IMR-90 (cell line): ENCODE results near the gene HSD17B14. TPM values are rescaled to one million over a fixed set of nuclear protein-coding genes. Genes with fewer than 3 reads are reported as not detected.

Experiments used
- ATAC-seq: fragments of 200-7000 bp; cut with Tn5 transposase; 2 replicates; pipeline ENCODE4 v1.9.1; 2020; ENCODE audit warnings: low read depth, mild to moderate bottlenecking, moderate library complexity
- BruUV-seq: library from RNA; stranded (reverse); fragments of 400-500 nt; replicated peaks from 2 replicates; lab custom pipeline; 2021; lab: Mats Ljungman, UMichigan
- CTCF ChIA-PET: fragments of 300-600 bp; formaldehyde crosslinking; extraction: SDS; loops from one replicate; lab custom pipeline; 2021; ENCODE audit warnings: antibody characterized with exemption; lab: Yijun Ruan, JAX
- POLR2A ChIA-PET: fragments of 300-600 bp; sonication (Branson Sonifier 250); formaldehyde crosslinking; loops from one replicate; lab custom pipeline; 2022; ENCODE audit warnings: antibody characterized with exemption; ENCODE audit not compliant: unreplicated experiment; lab: Charles Lee
- DNase-seq: peaks from one replicate; pipeline ENCODE4 v3.0.0; 2013
- H2AFZ ChIP-seq: replicated peaks from 2 replicates; pipeline ENCODE3; 2013; ENCODE audit warnings: low read length, mild to moderate bottlenecking; ENCODE audit not compliant: poor library complexity
- H2AK5ac ChIP-seq: 2 replicates; pipeline ENCODE4 v1.6.1; 2013; ENCODE audit warnings: low read depth, low read length, inconsistent platforms
- H2AK9ac ChIP-seq: replicated peaks from 2 replicates; pipeline ENCODE3; 2013; ENCODE audit warnings: mild to moderate bottlenecking, low read depth, low read length, moderate library complexity; ENCODE audit not compliant: poor library complexity
- H2BK120ac ChIP-seq: 2 replicates; pipeline ENCODE4 v1.6.1; 2013; ENCODE audit warnings: low read depth, low read length, inconsistent platforms
- H2BK15ac ChIP-seq: 3 replicates; pipeline ENCODE4 v1.6.1; 2013; ENCODE audit warnings: low read depth, low read length, inconsistent platforms
- H2BK20ac ChIP-seq: 2 replicates; pipeline ENCODE4 v1.6.1; 2013; ENCODE audit warnings: low read depth, mild to moderate bottlenecking, inconsistent platforms, low read length, moderate library complexity
- H2BK5ac ChIP-seq: 2 replicates; pipeline ENCODE4 v1.6.1; 2013; ENCODE audit warnings: mild to moderate bottlenecking, low read depth, low read length, inconsistent platforms; ENCODE audit not compliant: poor library complexity, severe bottlenecking
- H3K14ac ChIP-seq: replicated peaks from 2 replicates; pipeline ENCODE4 v1.6.1; 2013; ENCODE audit warnings: low read depth, low read length, inconsistent platforms
- H3K18ac ChIP-seq: 2 replicates; pipeline ENCODE4 v1.6.1; 2013; ENCODE audit warnings: low read depth, low read length, control low read depth
- H3K23ac ChIP-seq: 2 replicates; pipeline ENCODE4 v1.6.1; 2013; ENCODE audit warnings: low read depth, low read length, inconsistent platforms
- H3K27ac ChIP-seq: 2 replicates; pipeline ENCODE4 v1.5.1; 2013; ENCODE audit warnings: mild to moderate bottlenecking, control low read depth, low read length; ENCODE audit not compliant: insufficient read depth
- H3K27me3 ChIP-seq: 2 replicates; pipeline ENCODE4 v1.6.1; 2013; ENCODE audit warnings: low read length; ENCODE audit not compliant: control insufficient read depth, insufficient read depth
- H3K36me3 ChIP-seq: 2 replicates; pipeline ENCODE4 v1.6.1; 2013; ENCODE audit warnings: low read length, mixed read lengths; ENCODE audit not compliant: control insufficient read depth, insufficient read depth
- H3K4ac ChIP-seq: 2 replicates; pipeline ENCODE4 v1.6.1; 2013; ENCODE audit warnings: low read depth, low read length, inconsistent platforms
- H3K4me1 ChIP-seq: 2 replicates; pipeline ENCODE4 v1.6.1; 2013; ENCODE audit warnings: low read length, mixed read lengths; ENCODE audit not compliant: control insufficient read depth, insufficient read depth
- H3K4me2 ChIP-seq: 2 replicates; pipeline ENCODE4 v1.6.1; 2013; ENCODE audit warnings: low read depth, mild to moderate bottlenecking, control low read depth, low read length, moderate library complexity
- H3K4me3 ChIP-seq: 2 replicates; pipeline ENCODE4 v1.5.1; 2013; ENCODE audit warnings: low read depth, mild to moderate bottlenecking, control low read depth, low read length, moderate library complexity; ENCODE audit not compliant: insufficient read depth
- H3K56ac ChIP-seq: 2 replicates; pipeline ENCODE4 v1.6.1; 2013; ENCODE audit warnings: low read length, inconsistent platforms; ENCODE audit not compliant: insufficient read depth; ENCODE audit errors: extremely low read depth
- H3K79me1 ChIP-seq, 2 experiments: 2 replicates each; pipeline ENCODE4 v1.6.1; 2013; ENCODE audit warnings: low read length in 2 of 2, inconsistent platforms in 1 of 2, low read depth in 1 of 2
- H3K9ac ChIP-seq: 2 replicates; pipeline ENCODE4 v1.6.1; 2013; ENCODE audit warnings: low read depth, low read length, control low read depth
- H3K9me1 ChIP-seq: 2 replicates; pipeline ENCODE4 v1.6.1; 2013; ENCODE audit warnings: low read length, inconsistent platforms; ENCODE audit not compliant: insufficient read depth
- H3K9me3 ChIP-seq: 2 replicates; pipeline ENCODE4 v1.6.1; 2013; ENCODE audit warnings: low read length; ENCODE audit not compliant: control insufficient read depth, insufficient read depth
- H4K20me1 ChIP-seq: 2 replicates; pipeline ENCODE4 v1.6.1; 2013; ENCODE audit warnings: low read length, inconsistent platforms; ENCODE audit not compliant: insufficient read depth
- H4K5ac ChIP-seq: 2 replicates; pipeline ENCODE4 v1.6.1; 2013; ENCODE audit warnings: mild to moderate bottlenecking, low read depth, low read length, control low read depth
- H4K8ac ChIP-seq, 2 experiments: 2 replicates each; pipeline ENCODE4 v1.6.1; 2013; ENCODE audit warnings: low read depth in 2 of 2, low read length in 2 of 2, control low read depth in 1 of 2, inconsistent platforms in 1 of 2
- H4K91ac ChIP-seq: 2 replicates; pipeline ENCODE4 v1.6.1; 2013; ENCODE audit warnings: low read depth, low read length, inconsistent platforms; ENCODE audit not compliant: insufficient read depth
- BHLHE40 ChIP-seq: fragments of 150-350 bp; IDR thresholded peaks from 2 replicates; pipeline ENCODE4 v1.6.1; 2016; ENCODE audit warnings: mild to moderate bottlenecking, low read depth, low read length
- CEBPB ChIP-seq: IDR thresholded peaks from 2 replicates; pipeline ENCODE4 v1.6.1; 2012; ENCODE audit warnings: low read depth, low read length, improper control_type of control experiment
- CHD1 ChIP-seq: IDR thresholded peaks from 2 replicates; pipeline ENCODE4 v1.6.1; 2012; ENCODE audit warnings: low read depth, low read length, improper control_type of control experiment
- CTCF ChIP-seq: conservative IDR thresholded peaks from 2 replicates; pipeline ENCODE4 v1.5.1; 2012; ENCODE audit warnings: mild to moderate bottlenecking, low read depth, low read length, improper control_type of control experiment
- FOS ChIP-seq: fragments of 150-350 bp; IDR thresholded peaks from 2 replicates; pipeline ENCODE4 v1.6.1; 2016; ENCODE audit warnings: low read depth, low read length
- MAFK ChIP-seq: IDR thresholded peaks from 2 replicates; pipeline ENCODE4 v1.6.1; 2012; ENCODE audit warnings: low read depth, low read length, improper control_type of control experiment
- MAZ ChIP-seq: IDR thresholded peaks from 2 replicates; pipeline ENCODE4 v1.6.1; 2012; ENCODE audit warnings: low read depth, mild to moderate bottlenecking, low read length, improper control_type of control experiment, moderate library complexity, borderline replicate concordance
- MXI1 ChIP-seq: IDR thresholded peaks from 2 replicates; pipeline ENCODE4 v1.6.1; 2012; ENCODE audit warnings: low read depth, mild to moderate bottlenecking, low read length, moderate library complexity, borderline replicate concordance
- NFE2L2 ChIP-seq: fragments of 150-350 bp; IDR thresholded peaks from 2 replicates; pipeline ENCODE4 v1.6.1; 2016; ENCODE audit warnings: low read depth, mild to moderate bottlenecking, low read length
- POLR2A ChIP-seq: IDR thresholded peaks from 2 replicates; pipeline ENCODE4 v1.6.1; 2012; ENCODE audit warnings: mild to moderate bottlenecking, low read depth, low read length
- RAD21 ChIP-seq: IDR thresholded peaks from 2 replicates; pipeline ENCODE4 v1.6.1; 2012; ENCODE audit warnings: low read length, improper control_type of control experiment
- RFX5 ChIP-seq: IDR thresholded peaks from 2 replicates; pipeline ENCODE4 v1.8.0; 2012; ENCODE audit warnings: low read depth, mild to moderate bottlenecking, low read length, moderate library complexity
- SMC3 ChIP-seq: fragments of 150-350 bp; IDR thresholded peaks from 2 replicates; pipeline ENCODE4 v1.6.1; 2016; ENCODE audit warnings: low read depth, mild to moderate bottlenecking, antibody characterized with exemption, low read length, moderate library complexity
- WGBS, 2 experiments: methylation state at CpG; one replicate each; pipeline versions ENCODE4 v1.1.5 to v1.1.7; 2013; ENCODE audit warnings: missing lambda C conversion rate in 2 of 2; ENCODE audit not compliant: insufficient read length in 1 of 2; ENCODE audit errors: extremely low coverage in 2 of 2; 5-methylcytosine and 5-hydroxymethylcytosine counted together
- dilution Hi-C: fragments of 300-500 bp; cut with HindIII; formaldehyde crosslinking; loops from one replicate; pipeline ENCODE4 v1.14.3; 2018; ENCODE audit warnings: low sequenced_read_pairs; ENCODE audit not compliant: unreplicated experiment
- in situ Hi-C: fragments of 300-500 bp; cut with MboI; formaldehyde crosslinking; loops from 3 replicates; pipeline ENCODE4 v1.14.3; 2019; ENCODE audit warnings: low sequenced_read_pairs, inconsistent platforms, mixed read lengths
- intact Hi-C: fragments of 100-400 bp; cut with micrococcal nuclease; formaldehyde crosslinking; loops from 2 replicates; pipeline ENCODE4 v1.10.0; 2022
- polyA plus RNA-seq, 3 experiments: library from polyadenylated mRNA; depleted of rRNA; stranded (reverse); fragments of >200 nt; gene quantifications; 2 replicates each; pipeline ENCODE4 v1.2.3, GENCODE V29; 2012; ENCODE audit warnings: low replicate concordance in 1 of 3
- total RNA-seq: library from RNA; depleted of rRNA; stranded (reverse); fragments of >200 nt; gene quantifications from 2 replicates; pipeline ENCODE4 v1.2.3, GENCODE V29; 2012

Gene HSD17B14
- total and polyA plus RNA-seq, 2 of the 4 experiments (the other 2 are of a cell fraction), result 0.54 to 4.5 TPM

- Histone ChIP-seq H2BK5ac (no peak overlapping the region), H3K4me2 (no peak overlapping the region), H2AFZ (peak overlapping the region; percentile 6), H3K79me1 (peaks cover 0 to 48% of the 10 kb centered on the region in 2 experiments; a peak in 3 of 4 replicates), H3K9ac (no peak overlapping the region), H3K23ac (no peak overlapping the region), H4K91ac (no peak overlapping the region), H3K36me3 (peaks cover 40% of the 10 kb centered on the region), H4K20me1 (peaks cover 63% of the 10 kb centered on the region), H3K56ac (no peak overlapping the region), H3K27me3 (no peaks in the 10 kb centered on the region), H3K4me3 (no peak overlapping the region), H2BK15ac (no peak overlapping the region), H3K27ac (no peak overlapping the region), H4K8ac (no peak overlapping the region), H3K9me3 (peaks cover 4% of the 10 kb centered on the region; the same call in 1 of the 2 replicates), H2AK9ac (no peak overlapping the region), H3K9me1 (0 out of 2 replicates have a peak, but pooled peaks cover 3% of the 10 kb centered on the region), H4K5ac (no peak overlapping the region), H2BK120ac (no peak overlapping the region), H3K4me1 (peaks cover 6% of the 10 kb centered on the region; the same call in 1 of the 2 replicates), H2BK20ac (no peak overlapping the region), H3K4ac (no peak overlapping the region), H2AK5ac (no peak overlapping the region), H3K14ac (no peak overlapping the region), H3K18ac (no peak overlapping the region)
- no peak for TF ChIP-seq RFX5
- TF ChIP-seq SMC3, result no peak
- TF ChIP-seq FOS, result no peak
- TF ChIP-seq MAZ, result no peak
- TF ChIP-seq POLR2A, result no peak; the same call in 1 of the 2 replicates
- TF ChIP-seq NFE2L2, result no peak
- no peak for TF ChIP-seq BHLHE40
- TF ChIP-seq MAFK, result no peak
- no peak for TF ChIP-seq CEBPB
- no peak for TF ChIP-seq RAD21
- TF ChIP-seq MXI1, result no peak
- no peak for TF ChIP-seq CTCF
- no peak for TF ChIP-seq CHD1
- ATAC-seq (no peak), DNase-seq (no peak)
- POLR2A ChIA-PET, result no interaction called here
- intact Hi-C loops (no loop called here), dilution Hi-C loops (no loop called here), in situ Hi-C loops (no loop called here)
- no TSS peak for BruUV-seq
- WGBS, 2 experiments, result no CpG with 5 or more reads among the region's 6 CpGs
- CTCF ChIA-PET, result no interaction called here
Observed at GRCh38 chr19:48877855-48878195, 41.5 kb upstream of the HSD17B14 start.
